PC-9 (cell line): ENCODE results near the gene UBE2E2.

Source experiments
- EZH2 ChIP-seq: fragments of 200-600 bp; sonication (generic); IDR thresholded peaks from 2 replicates; pipeline ENCODE4 v1.8.0; 2017; ENCODE audit warnings: antibody characterized with exemption, low read depth
- TF ChIP-seq, protein P1 (sequence below): fragments of 200-600 bp; sonication (generic); conservative IDR thresholded peaks from 2 replicates; pipeline ENCODE4 v1.6.1; 2017; ENCODE audit warnings: mixed run types, antibody characterized with exemption, mild to moderate bottlenecking, moderate library complexity

DNA sequence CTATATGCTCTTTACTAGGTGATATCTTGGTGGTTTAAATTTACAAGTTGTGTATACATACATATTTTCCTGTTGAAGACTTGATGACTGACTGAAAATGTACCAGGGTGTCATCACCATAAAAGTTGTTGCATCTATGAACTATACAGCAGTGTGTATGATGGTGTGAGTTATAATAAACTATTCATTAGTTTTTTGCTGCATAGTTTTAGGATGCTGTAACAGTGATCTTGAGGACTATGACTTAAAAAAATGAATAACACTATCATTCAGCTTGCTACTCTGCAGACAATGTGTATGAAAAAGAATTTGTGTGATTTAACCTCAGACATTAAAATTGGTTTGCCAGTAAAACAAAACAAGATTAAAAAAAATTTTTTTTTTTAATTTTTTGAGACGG, 49.0 kb downstream of the UBE2E2 start:
- TF ChIP-seq, protein P1, sequence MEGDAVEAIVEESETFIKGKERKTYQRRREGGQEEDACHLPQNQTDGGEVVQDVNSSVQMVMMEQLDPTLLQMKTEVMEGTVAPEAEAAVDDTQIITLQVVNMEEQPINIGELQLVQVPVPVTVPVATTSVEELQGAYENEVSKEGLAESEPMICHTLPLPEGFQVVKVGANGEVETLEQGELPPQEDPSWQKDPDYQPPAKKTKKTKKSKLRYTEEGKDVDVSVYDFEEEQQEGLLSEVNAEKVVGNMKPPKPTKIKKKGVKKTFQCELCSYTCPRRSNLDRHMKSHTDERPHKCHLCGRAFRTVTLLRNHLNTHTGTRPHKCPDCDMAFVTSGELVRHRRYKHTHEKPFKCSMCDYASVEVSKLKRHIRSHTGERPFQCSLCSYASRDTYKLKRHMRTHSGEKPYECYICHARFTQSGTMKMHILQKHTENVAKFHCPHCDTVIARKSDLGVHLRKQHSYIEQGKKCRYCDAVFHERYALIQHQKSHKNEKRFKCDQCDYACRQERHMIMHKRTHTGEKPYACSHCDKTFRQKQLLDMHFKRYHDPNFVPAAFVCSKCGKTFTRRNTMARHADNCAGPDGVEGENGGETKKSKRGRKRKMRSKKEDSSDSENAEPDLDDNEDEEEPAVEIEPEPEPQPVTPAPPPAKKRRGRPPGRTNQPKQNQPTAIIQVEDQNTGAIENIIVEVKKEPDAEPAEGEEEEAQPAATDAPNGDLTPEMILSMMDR = no peak
- TF ChIP-seq EZH2 = no peak
